DMS 273 (cell line): ENCODE measurements around the gene SLC35C1.
A peak's percentile ranks its signal among the peaks of the same experiment; 100 is the strongest.

Experiments
- DNase-seq: peaks from one replicate; lab custom pipeline; 2025; ENCODE audit not compliant: unreplicated experiment; lab: John Stamatoyannopoulos, UW

Gene SLC35C1

GRCh38 chr11:45843158-45843924, 38.4 kb downstream of the SLC35C1 start:
- DNase-seq, result peak; percentile 92

GRCh38 chr11:45844822-45845578, 40.1 kb downstream of the SLC35C1 start:
- DNase-seq, result no peak

GRCh38 chr11:45846174-45846675, 41.3 kb downstream of the SLC35C1 start:
- no peak for DNase-seq

DNA sequence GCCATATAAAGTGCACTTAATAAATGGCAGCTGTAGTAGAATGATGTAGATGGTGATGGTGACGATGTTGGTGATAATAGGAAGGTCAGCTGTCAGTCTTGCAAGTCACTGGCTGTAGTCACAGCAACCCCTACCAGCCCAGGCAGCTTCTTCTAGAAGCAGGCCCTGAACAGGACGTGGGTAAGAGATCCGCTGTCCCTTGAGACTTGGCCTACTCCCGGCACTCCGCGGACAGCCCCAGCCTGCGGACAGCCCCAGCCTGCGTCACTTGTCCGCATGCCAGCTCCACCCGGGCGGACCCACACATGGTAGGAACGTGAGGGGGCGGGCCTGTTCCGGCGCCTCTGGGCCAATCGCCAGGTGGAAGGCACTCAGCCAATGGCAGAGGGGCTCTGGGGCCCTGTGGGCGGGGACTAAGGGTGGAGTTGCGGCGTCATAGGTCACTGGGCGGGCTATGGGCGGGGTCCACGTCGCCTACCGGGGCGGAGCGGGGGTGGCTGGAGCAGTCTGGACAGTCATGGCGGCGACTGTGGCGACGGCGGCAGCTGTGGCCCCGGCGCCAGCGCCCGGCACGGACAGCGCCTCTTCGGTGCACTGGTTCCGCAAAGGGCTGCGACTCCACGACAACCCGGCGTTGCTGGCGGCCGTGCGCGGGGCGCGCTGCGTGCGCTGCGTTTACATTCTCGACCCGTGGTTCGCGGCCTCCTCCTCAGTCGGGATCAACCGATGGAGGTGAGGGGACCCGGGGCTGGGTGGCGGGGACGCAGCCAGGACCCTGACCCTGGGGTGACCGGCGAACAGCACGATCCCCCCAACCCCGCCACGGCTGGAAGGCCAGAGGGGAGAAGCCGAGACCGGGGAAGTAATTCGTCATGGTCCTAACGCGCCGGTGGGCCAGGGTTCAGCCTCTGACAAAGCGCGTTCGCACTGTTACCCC, 42.3 kb downstream of the SLC35C1 start, which contains the start of gene CRY2:
Gene CRY2, plus strand, starts transcription at position 502 of the 937 bp plus-strand sequence. Its CDS starts 16 bp downstream, at position 518.
- peak; percentile 97 for DNase-seq

DNA sequence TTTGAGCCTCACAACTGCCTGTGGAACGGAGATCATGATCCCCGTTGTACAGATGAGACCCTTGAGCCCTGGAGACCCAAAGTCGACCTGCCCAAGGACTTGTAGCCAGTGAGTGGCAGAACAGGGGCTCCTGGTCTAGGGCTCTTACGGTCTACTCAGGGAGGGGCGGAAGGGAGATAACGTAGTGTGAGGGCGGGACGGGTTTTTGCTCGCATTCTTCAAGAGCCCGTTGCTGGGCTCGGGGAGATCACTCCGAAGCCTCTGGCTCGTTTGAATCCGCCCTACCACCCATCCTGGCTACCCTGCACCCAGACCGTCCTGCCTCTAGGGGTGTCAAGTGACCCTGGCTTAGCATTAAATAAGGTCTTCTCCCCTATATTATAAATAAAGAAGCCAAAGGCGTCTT, 43.0 kb downstream of the SLC35C1 start:
- peak; percentile 66 for DNase-seq

DNA sequence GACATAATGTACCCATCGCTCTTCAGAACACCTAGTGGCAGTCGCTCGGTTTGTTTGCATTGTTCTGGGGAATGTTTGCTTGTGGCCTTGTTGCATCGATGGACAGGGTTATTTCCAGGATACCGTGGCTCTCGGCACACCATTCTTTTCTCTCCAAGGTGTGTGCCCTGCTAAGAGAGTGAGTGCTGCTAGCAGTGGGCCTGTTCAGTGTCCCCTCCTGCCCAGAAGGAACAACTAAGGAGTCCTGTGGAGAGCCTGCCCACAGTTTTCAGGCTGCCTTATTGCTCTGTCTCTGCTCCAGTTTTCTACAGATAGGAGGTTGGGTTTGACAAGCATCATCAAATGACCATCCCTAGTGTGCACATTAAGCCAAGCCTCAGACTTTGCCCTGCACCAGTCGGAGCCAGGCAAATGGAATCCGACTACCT, 43.7 kb downstream of the SLC35C1 start:
- DNase-seq, result no peak

DNA sequence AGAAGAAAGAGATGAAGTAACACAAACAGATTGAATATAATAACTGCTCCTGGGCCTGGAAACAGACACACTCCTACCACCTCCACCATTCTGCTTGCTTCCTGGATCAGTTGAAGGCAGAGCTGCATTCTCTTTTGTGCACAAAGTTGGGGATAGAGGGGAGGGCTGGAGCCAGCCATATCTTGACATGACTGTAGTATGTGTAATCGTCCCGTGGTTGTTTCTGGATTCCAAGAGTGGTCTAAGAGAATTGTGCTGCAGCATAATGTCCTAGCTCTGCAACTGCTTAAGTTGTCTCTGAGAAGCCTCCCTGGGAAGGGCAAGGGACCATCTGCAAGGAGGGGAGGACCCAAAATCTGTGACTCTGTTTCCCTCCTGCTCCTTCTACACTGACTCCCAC, 45.5 kb downstream of the SLC35C1 start:
- DNase-seq, result no peak

GRCh38 chr11:45851228-45851627, 46.3 kb downstream of the SLC35C1 start:
- DNase-seq, result no peak

DNA sequence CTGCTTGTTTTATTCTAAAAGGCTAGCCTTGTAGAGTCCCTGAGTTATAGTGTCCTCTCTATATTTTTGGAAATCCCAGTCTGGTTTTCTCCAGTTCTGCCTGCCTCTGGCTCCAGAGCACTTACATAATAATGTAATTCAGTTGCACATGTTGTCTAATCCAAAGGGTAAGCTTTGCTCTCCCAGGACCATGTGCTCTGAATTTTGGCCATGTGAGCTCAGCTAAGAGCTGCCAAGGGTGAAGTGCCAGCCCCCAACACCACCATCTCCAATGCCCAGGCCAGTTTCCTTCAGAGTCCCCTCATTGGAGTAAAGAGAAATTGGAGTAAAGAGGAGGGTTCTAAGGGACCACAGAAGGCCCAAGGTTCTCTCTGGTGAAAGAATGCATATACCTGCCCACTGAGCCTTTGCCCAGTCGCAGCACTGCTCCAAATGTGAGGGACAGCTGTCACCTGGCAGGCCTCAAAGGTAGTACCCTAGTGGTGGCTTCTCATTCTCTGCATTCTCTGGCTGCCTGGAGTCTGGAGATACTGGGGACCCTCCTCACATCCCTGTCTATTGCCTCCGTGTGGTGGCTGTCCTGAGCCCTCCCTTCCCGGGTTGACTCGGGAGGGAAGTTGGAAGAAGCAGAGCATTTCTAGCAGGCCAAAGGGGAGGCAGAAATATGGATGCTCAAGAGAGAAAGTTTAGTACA, 47.2 kb downstream of the SLC35C1 start:
- peak; percentile 40 for DNase-seq

DNA sequence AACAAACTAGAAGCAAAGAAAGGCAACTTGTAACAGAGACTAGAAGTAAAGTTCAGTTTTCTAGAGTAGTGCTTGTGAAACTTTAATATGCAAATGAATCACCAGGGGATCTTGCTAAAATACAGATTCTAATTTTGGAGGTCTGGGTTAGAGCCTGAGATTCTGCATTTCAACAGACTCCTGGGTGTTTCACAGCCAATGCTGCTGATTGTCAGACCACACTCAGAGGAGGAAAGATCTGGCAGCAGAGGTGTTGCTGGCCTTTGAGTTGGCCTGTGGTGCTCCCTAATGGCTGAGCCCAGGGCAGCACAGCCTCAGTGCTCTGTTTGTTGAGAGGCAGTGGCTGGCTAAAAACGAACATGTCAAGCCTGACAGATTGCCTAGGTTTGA, 47.8 kb downstream of the SLC35C1 start:
- DNase-seq, result no peak

DNA sequence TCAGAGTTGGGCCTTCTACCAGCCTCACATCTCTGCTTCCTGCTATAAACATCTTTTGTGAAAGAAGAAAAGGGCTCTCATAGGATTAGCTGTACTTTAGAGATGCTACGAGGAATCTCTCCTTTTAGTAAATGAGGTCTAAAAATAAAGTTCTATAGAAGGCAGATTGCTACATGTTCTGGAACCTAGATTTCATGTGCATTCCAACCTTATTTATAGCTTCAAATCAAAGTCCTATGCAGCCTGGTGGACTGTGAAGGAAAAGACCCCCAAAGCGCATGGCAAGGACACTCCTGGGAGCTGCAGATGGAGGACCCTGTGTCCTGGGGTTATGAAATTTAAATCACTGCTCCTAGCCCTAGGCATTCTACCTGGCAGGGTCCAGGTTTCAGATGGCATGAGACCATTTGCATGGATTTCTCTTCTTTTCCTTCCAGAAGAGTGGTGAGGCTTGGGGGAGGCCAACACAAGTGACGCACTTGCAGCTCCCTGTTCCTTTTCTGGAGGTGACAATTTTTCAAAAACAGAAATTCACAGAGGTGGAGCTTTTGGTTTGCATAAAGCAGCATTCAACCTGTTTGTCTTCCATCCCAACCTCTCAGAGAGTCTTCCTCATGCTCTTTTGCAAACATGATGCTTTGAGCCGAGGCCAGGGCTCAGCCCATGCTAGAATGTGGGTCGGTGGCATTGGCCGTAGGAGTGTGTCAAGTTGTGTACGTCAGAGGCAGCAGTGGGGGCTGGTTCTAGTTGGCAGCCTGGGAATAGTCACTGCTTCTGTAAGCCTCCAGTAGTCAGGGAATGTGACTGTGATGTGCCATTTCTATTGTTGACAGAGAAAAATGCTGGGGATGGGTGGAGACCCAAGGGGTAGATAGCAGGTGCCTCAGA, 48.6 kb downstream of the SLC35C1 start:
- DNase-seq, result no peak

DNA sequence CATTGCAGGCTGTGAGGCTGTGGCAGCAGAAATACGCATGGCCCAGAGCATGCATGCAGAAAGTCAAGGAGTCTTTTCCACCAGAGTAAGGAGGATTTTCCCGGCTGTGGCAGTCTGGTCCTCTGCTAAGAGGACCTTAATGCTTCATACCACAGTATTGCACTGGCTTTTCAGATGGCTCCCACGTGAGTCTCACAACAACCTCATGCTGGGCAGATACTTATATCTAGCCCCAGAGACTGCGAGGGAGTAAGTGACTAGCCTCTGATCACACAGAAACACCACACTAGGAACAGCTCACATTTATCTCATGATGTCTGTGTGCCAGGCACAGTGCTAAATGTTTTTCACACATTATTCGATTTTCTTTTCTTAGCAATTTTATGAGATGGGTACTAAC, 50.4 kb downstream of the SLC35C1 start:
- no peak for DNase-seq

- DNase-seq, result no peak
Measured at GRCh38 chr11:45856044-45856468, 51.1 kb downstream of the SLC35C1 start.

DNA sequence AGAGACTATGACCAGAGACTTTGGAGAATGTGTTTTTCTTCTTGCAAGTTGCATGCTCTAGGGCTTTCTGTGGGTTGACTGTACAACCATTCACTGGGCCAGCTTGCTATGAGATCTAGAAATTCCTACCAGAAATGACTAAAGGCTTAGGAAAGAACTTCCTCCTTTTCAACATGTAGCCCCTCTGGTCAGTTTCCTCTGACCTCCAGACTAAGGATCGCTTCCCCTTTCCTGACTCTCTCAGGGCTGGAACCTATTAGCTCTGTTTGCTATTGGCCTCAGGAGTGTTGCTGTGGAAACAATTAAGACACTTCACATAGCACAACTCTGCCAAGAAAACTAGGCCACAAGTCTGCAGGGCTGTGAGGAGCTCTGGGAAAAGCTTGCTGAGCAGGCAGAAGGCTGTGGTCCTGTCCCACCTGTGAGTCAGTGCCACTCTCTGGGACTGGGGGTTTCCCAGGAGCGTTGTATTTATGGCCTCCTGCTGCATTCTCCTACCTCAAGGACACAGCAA, 53.1 kb downstream of the SLC35C1 start:
- peak; percentile 18 for DNase-seq

DNA sequence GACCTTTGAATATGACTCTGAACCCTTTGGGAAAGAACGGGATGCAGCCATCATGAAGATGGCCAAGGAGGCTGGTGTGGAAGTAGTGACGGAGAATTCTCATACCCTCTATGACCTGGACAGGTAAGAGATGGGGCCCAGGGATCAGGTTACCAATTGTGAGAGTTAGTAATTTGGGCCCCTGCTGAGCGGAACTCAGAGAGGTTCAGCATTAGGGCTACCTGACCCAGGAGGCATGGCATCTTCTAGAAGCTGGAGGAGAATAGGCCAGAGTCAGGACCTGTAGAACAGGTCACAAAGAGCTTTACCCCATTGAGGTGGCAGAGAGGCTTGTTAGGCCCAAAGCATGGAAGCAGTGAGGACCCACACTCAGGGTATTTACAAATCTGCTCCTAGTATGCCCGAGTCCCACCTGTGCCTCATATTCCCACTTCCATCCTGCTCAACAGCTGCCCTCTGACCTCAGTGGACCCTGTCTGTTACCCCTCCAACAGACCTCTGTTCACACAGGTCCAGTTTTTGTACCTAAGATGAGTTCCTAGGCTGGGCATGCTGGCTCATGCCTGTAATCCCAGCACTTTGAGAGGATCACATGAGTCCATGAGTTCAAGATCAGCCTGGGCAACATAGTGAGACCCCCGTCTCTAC, 53.9 kb downstream of the SLC35C1 start:
- DNase-seq, result no peak

DNA sequence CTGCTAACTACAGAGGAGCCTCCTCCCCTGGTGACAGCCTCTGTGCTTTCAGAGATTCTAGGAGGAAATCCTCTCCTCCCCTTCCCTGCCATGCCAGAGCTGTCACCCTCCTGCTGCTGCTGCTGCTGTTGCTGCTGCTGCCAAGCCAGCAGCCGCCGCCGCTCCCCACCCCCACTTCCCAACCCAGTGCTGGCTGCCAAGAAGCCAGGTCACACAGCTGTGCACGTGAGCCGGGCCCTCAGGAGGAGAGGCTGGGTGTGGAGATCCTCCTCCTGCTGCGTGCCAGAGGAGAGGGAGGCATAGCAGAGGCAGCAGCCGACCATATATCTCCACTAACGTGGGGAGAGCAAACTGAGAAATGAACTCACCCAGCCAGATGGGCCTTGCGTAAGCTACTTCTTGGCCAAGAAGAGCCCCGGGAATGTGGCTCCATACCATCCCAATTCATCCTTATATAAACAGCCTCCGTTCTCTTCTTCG, 54.8 kb downstream of the SLC35C1 start:
- DNase-seq, result peak; percentile 93

DNA sequence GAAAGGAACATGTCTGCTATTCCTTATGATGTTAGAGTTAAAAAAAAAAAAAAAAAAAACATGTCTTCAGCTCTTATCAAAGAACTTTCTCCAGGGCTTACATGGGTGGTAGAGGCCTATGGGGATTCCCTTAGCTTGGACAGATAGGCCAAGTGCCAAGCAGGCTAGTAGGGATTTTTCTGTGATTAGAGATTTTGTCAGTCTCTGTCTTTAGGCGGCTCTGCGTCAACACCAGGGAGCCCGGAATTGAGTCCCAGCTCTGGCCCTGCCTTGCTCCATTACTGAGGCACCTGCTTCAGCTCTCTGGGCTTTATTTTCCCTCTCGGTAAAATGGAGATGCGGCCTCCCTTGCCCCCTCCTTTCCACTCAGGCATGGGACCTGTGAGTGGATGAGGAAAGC, 55.4 kb downstream of the SLC35C1 start:
- DNase-seq, result no peak

DNA sequence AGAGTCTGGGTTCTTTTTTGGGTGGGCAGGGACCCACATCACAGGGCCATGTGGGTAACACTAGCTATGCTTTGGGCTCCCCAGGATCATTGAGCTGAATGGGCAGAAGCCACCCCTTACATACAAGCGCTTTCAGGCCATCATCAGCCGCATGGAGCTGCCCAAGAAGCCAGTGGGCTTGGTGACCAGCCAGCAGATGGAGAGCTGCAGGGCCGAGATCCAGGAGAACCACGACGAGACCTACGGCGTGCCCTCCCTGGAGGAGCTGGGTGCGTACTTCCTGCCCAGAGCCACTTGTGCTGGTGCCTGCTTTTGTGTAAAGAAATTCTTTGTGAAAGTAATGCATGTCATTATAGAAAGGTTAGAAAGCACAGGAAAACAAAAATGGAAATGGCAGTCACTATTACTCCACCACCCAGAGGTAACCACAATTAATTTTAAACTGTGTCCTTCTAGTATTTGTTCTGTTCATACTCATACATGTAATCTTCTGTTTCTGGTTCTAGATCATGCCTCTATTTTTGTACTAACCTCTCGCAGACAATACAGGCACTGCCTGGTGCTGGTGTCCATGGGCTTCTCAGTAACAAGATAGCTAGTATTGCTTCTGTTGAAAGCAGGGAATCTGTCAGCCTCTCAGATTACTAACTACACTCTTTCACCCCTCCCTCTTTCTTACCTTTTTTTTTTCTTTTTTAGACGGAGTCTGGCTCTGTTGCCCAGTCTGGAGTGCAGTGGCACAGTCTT, 56.0 kb downstream of the SLC35C1 start:
- DNase-seq, result no peak
